Adrenal gland (tissue), 5 donors: Measurements from ENCODE around the gene HOXD13.

Experiments
- CTCF ChIP-seq, 6 experiments: fragments of 450-650 bp in 4 of 6; fragments of 200-600 bp in 2 of 6; sonication (generic) in 1 of 6; IDR thresholded peaks; 1 replicate in 5 of 6; 2 replicates in 1 of 6; pipeline versions ENCODE4 v1.5.1 to v1.8.0; 2016 to 2021; ENCODE audit warnings: antibody characterized with exemption in 6 of 6, mild to moderate bottlenecking in 2 of 6, moderate library complexity in 1 of 6
- POLR2A ChIP-seq, 2 donors: fragments of 450-650 bp; IDR thresholded peaks; one replicate each; pipeline ENCODE4 v1.6.1; 2017; ENCODE audit warnings: antibody characterized with exemption in 2 of 2, mild to moderate bottlenecking in 2 of 2, moderate library complexity in 1 of 2
- donor health status: DM: no; HTN: no; CAD: no.

DNA sequence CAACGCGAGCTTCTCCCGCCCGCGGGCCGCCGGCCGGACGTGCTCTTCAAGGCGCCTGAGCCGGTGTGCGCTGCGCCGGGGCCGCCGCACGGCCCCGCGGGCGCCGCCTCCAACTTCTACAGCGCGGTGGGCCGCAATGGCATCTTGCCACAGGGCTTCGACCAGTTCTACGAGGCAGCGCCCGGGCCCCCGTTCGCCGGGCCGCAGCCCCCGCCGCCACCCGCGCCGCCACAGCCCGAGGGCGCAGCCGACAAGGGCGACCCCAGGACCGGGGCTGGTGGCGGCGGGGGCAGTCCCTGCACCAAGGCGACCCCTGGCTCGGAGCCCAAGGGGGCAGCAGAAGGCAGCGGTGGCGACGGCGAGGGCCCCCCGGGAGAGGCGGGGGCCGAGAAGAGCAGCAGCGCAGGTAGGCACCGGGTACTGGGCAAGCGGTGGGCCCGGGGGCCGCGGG lies 15.2 kb downstream of the HOXD13 start:
- TF ChIP-seq CTCF (IDR thresholded peaks at IDR 0.05) (no peak), POLR2A (IDR thresholded peaks at IDR 0.05) (no peak)
